Thymus (tissue), 11 donors: ENCODE results near the gene CYS1. TPM values are rescaled to one million over a fixed set of nuclear protein-coding genes. Genes with fewer than 3 reads are reported as not detected.
A peak's percentile ranks its signal among the peaks of the same experiment; 100 is the strongest.
"Not testable (repeated sequence)": the region's sequence is repeated elsewhere in the genome, so short reads cannot be mapped to it uniquely, and the experiment has no call there.

ENCODE experiments used
- DNase-seq, 9 donors: peaks; one replicate each; pipeline ENCODE4 v3.0.0-alpha.2; 2013; ENCODE audit warnings: low spot score in 9 of 9, low read depth in 6 of 9, missing footprints in 1 of 9
- H3K27ac ChIP-seq, 2 donors: one replicate each; pipeline ENCODE4 v1.5.1; 2013; ENCODE audit warnings: control low read depth in 1 of 2, low read depth in 1 of 2, low read length in 1 of 2, mild to moderate bottlenecking in 1 of 2, moderate library complexity in 1 of 2
- H3K27me3 ChIP-seq, 2 donors: one replicate each; pipeline ENCODE4 v1.5.1; 2013; ENCODE audit warnings: low read length in 1 of 2; ENCODE audit not compliant: control insufficient read depth in 2 of 2, insufficient read depth in 1 of 2
- H3K36me3 ChIP-seq, 2 donors: one replicate each; pipeline ENCODE4 v1.5.1; 2013; ENCODE audit warnings: low read length in 1 of 2, mild to moderate bottlenecking in 1 of 2, moderate library complexity in 1 of 2; ENCODE audit not compliant: control insufficient read depth in 2 of 2, insufficient read depth in 2 of 2
- H3K4me1 ChIP-seq, 2 donors: one replicate each; pipeline ENCODE4 v1.5.1; 2013; ENCODE audit warnings: low read length in 2 of 2; ENCODE audit not compliant: control insufficient read depth in 2 of 2, insufficient read depth in 2 of 2
- H3K4me3 ChIP-seq, 2 donors: one replicate each; pipeline ENCODE4 v1.5.1; 2013; ENCODE audit warnings: low read length in 2 of 2, control low read depth in 1 of 2, mild to moderate bottlenecking in 1 of 2
- H3K9me3 ChIP-seq, 2 donors: one replicate each; pipeline ENCODE4 v1.5.1; 2013; ENCODE audit warnings: low read length in 1 of 2, mild to moderate bottlenecking in 1 of 2; ENCODE audit not compliant: control insufficient read depth in 2 of 2, insufficient read depth in 1 of 2
- WGBS: extraction: QIAGEN DNeasy Blood & Tissue Kit; methylation state at CpG from one replicate; pipeline ENCODE4 v1.1.7; 2013; 5-methylcytosine and 5-hydroxymethylcytosine counted together
- polyA plus RNA-seq: library from polyadenylated mRNA; stranded (reverse); fragments of 200-250 nt; gene quantifications from one replicate; pipeline ENCODE4 v1.2.3, GENCODE V29; 2013
- total RNA-seq: library from RNA; stranded (reverse); fragments of 120-200 nt; gene quantifications from one replicate; pipeline ENCODE4 v1.2.4, GENCODE V29; 2013
- donor health status: healthy.

Gene CYS1
- total and polyA plus RNA-seq, 2 donors: 0.19 to 0.30 TPM

DNA sequence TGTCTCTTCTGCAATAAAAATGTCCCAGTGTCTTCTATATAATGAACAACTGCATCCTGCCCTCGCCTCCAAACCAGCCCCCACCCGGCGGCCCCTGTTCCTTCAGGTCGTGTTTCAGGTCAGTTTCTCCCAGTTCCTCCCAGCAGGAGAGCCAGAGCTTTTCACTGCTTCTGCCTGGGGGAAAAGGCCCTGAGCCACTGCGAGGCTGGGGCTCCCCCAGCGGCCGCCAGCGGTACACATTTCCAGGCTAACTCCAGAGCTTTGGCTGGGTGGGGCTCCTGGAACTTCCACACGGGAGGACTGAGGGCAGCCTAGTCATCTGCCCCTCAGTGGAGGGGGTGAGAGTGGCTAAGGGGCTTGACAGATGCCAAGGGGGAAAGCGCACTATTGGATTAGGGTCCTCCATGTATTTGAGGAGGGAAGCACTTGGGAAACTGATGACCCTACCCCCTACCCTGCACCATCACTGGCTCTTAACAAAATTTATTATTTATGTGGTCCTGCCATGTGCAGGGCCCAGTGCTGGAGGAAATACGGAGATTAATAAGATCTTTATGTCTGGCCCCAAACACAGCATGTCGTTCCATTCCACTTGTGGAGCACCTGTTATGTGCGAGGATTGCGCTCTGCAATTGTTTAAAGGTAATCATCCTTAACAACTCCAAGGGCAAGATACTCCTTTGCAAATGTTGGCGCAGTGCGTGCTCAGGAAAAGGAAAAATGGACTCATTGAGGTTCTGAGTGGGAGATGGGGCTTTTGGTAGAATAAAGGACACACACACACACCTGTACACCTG lies 17.3 kb upstream of the CYS1 start:
- no peaks in the 10 kb centered on the region for H3K36me3 ChIP-seq
- no peak overlapping the region for H3K27ac ChIP-seq
- H3K4me1 ChIP-seq: no peaks in the 10 kb centered on the region
- H3K4me3 ChIP-seq: no peak overlapping the region
- H3K9me3 ChIP-seq: peaks cover 0 to under 1% of the 10 kb centered on the region in 2 donors
- WGBS: 40% methylated on average over 16 of the region's 16 CpGs
- DNase-seq: no peak
- H3K27me3 ChIP-seq: peaks cover 0 to 33% of the 10 kb centered on the region in 2 donors

DNA sequence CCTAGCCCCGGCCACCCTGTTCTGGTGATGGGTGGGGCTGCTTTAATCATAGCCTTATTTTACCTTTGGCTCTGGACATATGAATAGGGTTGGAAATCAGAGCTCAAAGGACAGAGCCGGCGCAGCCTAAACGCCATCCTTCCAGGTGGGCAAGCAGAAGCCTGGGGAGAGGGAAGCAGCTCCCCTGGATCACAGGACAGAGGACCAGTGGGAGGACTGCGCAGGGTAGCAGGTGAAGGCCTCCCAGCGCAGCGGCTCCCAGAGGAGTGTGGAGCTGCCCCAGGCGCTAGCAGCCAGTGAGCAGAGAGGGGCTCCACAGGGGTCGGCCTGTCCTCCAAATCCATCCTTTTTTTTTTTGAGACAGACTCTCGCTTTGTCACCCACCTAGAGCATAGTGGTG lies 16.4 kb upstream of the CYS1 start:
- 97% methylated on average over 10 of the region's 10 CpGs for WGBS
- peaks cover 2 to 42% of the 10 kb centered on the region in 2 donors for H3K27me3 ChIP-seq
- no peak overlapping the region for H3K4me3 ChIP-seq
- H3K27ac ChIP-seq: no peak overlapping the region
- no peak for DNase-seq
- H3K36me3 ChIP-seq: no peaks in the 10 kb centered on the region
- H3K4me1 ChIP-seq: no peaks in the 10 kb centered on the region
- peaks cover 0 to 6% of the 10 kb centered on the region in 2 donors for H3K9me3 ChIP-seq

DNA sequence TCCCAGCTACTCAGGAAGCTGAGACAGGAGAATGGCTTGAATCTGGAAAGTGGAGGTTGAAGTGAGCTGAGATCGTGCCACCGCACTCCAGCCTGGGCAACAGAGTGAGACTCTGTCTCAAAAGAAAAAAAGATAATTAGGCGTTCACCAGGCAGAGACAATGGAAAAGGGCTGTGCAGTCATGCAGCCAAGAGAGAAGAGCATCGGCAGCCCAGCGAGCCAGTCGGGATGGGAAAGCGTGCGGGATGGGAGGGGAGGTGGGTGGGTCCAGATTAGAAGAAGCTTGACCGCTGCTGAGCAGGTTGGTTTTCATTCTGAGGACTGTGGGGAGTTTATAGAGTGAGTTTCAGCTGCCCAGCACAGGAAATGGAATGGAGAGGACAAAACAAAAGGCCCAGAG lies 15.0 kb upstream of the CYS1 start:
- no peak overlapping the region for H3K4me3 ChIP-seq
- 90% methylated on average over 9 of the region's 9 CpGs for WGBS
- H3K9me3 ChIP-seq: peaks cover 0 to 13% of the 10 kb centered on the region in 2 donors
- H3K27ac ChIP-seq: no peak overlapping the region
- H3K4me1 ChIP-seq: peaks cover 0 to 6% of the 10 kb centered on the region in 2 donors
- H3K36me3 ChIP-seq: no peaks in the 10 kb centered on the region
- DNase-seq: no peak
- peaks cover 4 to 55% of the 10 kb centered on the region in 2 donors for H3K27me3 ChIP-seq

DNA sequence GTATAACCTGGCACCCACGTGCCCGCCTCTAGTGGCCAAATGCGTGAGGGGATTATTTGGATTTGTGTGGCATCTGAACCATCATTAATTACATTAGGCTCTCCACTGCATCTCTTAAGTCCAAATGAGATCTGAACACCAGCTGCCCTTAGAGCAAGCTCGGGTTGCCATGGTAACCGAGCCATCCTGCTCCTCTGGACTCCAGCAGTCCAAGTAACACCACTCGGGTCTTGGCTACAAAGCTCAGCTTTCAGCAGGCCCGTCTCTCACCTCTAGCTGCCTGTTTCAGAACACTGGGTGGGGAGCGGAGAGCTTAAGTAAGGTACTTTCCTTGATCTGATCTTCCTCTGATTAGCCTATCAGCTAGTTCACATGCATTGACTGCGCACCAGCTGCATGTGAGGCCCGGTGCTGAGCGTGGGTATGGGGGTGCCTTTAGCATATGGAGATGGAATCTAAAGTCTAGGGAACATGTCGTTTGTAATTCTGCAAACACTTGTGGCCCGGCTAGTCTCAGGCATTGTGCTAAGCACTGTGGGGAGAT lies 14.1 kb upstream of the CYS1 start:
- no peak for DNase-seq
- no peaks in the 10 kb centered on the region for H3K36me3 ChIP-seq
- no peak overlapping the region for H3K27ac ChIP-seq
- peaks cover 0 to 6% of the 10 kb centered on the region in 2 donors for H3K4me1 ChIP-seq
- H3K27me3 ChIP-seq: peaks cover 8 to 60% of the 10 kb centered on the region in 2 donors
- H3K9me3 ChIP-seq: peaks cover 0 to 13% of the 10 kb centered on the region in 2 donors
- 94% methylated on average over 13 of the region's 13 CpGs for WGBS
- no peak overlapping the region for H3K4me3 ChIP-seq

DNA sequence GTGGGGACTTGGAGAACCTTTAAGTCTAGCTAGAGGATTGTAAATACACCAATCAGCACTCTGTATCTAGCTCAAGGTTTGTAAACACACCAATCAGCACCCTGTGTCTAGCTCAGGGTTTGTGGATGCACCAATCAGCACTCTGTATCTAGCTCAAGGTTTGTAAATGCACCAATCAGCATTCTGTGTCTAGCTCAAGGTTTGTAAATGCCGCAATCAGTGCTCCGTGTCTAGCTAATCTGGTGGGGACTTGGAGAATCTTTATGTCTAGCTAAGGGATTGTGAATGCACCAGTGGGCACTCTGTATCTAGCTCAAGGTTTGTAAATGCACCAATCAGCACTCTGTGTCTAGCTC lies 11.7 kb upstream of the CYS1 start:
- not testable (repeated sequence) for H3K27ac ChIP-seq, DNase-seq, H3K36me3 ChIP-seq, H3K4me3 ChIP-seq, H3K4me1 ChIP-seq
- Histone ChIP-seq H3K9me3 (peaks cover 0 to 13% of the 10 kb centered on the region in 2 donors), H3K27me3 (peaks cover 10 to 80% of the 10 kb centered on the region in 2 donors)
- 98% methylated on average over 2 of the region's 2 CpGs for WGBS

DNA sequence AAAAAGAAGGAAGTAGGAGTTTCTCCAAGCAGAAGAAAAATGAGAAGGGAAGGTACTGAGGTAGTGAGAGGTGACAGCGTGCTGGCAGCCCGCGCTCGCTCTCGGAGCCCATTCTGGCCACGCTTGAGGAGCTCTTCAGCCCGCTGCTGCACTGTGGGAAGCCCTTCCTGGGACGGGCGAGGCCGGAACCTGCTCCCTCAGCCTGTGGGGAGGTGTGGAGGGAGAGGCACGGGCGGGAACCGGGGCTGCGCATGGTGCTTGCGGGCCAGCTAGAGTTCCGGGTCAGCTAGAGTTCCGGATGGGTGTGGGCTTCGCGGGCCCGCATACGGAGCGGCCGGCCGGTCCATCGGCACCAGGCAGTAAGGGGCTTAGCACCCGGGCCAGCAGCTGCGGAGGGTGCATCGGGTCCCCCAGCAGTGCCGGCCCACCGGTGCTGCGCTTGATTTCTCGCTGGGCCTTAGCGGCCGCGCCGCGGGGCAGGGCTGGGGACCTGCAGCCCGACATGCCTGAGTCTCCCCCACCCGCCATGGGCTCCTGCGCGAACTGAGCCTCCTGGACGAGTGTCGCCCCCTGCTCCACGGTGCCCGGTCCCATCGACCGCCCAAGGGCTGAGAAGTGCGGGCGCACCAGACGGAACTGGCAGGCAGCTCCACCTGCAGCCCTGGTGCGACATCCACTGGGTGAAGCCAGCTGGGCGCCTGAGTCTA lies 11.1 kb upstream of the CYS1 start:
- Histone ChIP-seq H3K9me3 (peaks cover 0 to 13% of the 10 kb centered on the region in 2 donors), H3K36me3 (no peaks in the 10 kb centered on the region), H3K4me1 (peaks cover 0 to 6% of the 10 kb centered on the region in 2 donors), H3K4me3 (peak overlapping the region in 1 of 2 donors; percentile 4), H3K27ac (no peak overlapping the region), H3K27me3 (peaks cover 10 to 78% of the 10 kb centered on the region in 2 donors)
- no peak for DNase-seq
- 11% methylated on average over 52 of the region's 52 CpGs for WGBS

DNA sequence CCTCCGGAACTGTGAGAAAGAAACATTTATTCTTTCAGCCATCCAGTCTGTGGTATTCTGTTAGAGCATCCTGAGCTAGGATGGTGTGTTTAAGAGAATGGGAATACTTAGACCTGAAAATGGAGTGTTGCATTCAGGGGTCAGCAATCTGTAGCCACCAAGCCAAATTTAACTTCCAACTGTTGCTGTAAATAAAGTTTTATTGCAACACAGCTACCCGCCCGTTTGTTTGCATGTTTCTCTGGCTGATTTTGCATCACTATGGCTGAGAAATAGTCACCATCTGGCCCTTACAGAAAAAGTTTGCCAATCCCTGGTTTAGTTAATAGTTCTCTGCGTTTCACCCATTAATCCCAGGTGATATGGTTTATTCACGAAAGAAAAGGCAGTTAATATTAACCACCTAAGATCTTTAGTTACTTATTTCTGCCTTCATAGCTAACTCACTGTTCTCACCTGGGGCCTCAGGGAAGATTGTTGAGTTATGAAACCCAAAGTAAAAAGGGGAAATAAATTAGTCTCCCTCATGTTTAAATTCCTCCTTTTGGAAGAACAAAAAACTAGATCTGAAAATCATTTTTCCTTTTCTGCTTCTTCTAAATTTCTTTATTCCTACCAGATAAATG lies 9.5 kb upstream of the CYS1 start:
- H3K36me3 ChIP-seq: no peaks in the 10 kb centered on the region
- no peak for DNase-seq
- 71% methylated on average over 5 of the region's 5 CpGs for WGBS
- H3K27me3 ChIP-seq: peaks cover 14 to 90% of the 10 kb centered on the region in 2 donors
- H3K27ac ChIP-seq: no peak overlapping the region
- no peak overlapping the region for H3K4me3 ChIP-seq
- H3K4me1 ChIP-seq: peaks cover 0 to 6% of the 10 kb centered on the region in 2 donors
- H3K9me3 ChIP-seq: peaks cover 0 to 13% of the 10 kb centered on the region in 2 donors

DNA sequence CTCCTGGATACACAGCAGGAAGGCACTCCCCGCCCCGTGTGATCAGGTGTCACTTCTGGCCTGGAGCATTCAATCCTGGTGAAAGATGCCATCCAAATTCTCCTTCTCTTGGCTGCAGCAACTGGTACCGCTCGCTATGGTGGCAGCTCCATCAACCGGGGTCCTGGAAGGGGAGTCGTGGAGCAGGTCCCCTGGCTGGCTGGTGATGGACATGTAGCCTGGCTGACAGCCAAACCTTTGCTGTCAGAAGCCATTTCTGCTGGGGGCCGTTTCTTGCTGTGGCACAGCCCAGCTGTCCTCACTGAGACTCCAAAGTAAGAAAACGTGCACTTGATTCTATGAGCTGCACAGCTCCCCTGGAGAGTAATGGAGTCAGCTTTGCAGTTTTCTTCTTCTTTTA lies 7.1 kb upstream of the CYS1 start:
- peaks cover 0 to 11% of the 10 kb centered on the region in 2 donors for H3K9me3 ChIP-seq
- H3K27me3 ChIP-seq: peaks cover 32 to 90% of the 10 kb centered on the region in 2 donors
- H3K36me3 ChIP-seq: no peaks in the 10 kb centered on the region
- WGBS: 86% methylated on average over 8 of the region's 8 CpGs
- DNase-seq: no peak
- no peak overlapping the region for H3K27ac ChIP-seq
- H3K4me1 ChIP-seq: peaks cover 0 to 6% of the 10 kb centered on the region in 2 donors
- H3K4me3 ChIP-seq: no peak overlapping the region
